ENCODE measurements around the gene KLHDC8A.
"Not testable (repeated sequence)": the region's sequence is repeated elsewhere in the genome, so short reads cannot be mapped to it uniquely, and the experiment has no call there.

Gene KLHDC8A

GRCh38 chr1:205298191-205298994 is 58.3 kb downstream of the KLHDC8A start:
- DNase-seq (ENCODE audit: low read depth): peak; percentile 95
- no peak overlapping the region for H3K4me3 ChIP-seq (ENCODE audit: control insufficient read depth, low read depth, low read length)
- no peak for TF ChIP-seq CTCF (conservative IDR thresholded peaks at IDR 0.05; ENCODE audit: control insufficient read depth, insufficient read depth, low read depth, low read length)

- not testable (repeated sequence) for DNase-seq (ENCODE audit: low read depth)
These were observed 59.1 kb downstream of the KLHDC8A start for GRCh38 chr1:205297546-205298177.

GRCh38 chr1:205296154-205296553 is 60.6 kb downstream of the KLHDC8A start:
- no peak for TF ChIP-seq CTCF (conservative IDR thresholded peaks at IDR 0.05; ENCODE audit: control insufficient read depth, insufficient read depth, low read depth, low read length)
- H3K4me3 ChIP-seq (ENCODE audit: control insufficient read depth, low read depth, low read length): no peak overlapping the region
- no peak for DNase-seq (ENCODE audit: low read depth)

More at GRCh38 chr1:205297546-205298177, 59.1 kb downstream of the KLHDC8A start:
- H3K4me3 ChIP-seq (ENCODE audit: control insufficient read depth, low read depth, low read length): not testable (repeated sequence)

- TF ChIP-seq CTCF (conservative IDR thresholded peaks at IDR 0.05; ENCODE audit: control insufficient read depth, insufficient read depth, low read depth, low read length): no peak
- DNase-seq (ENCODE audit: low read depth): no peak
- no peak overlapping the region for H3K4me3 ChIP-seq (ENCODE audit: control insufficient read depth, low read depth, low read length)
These were observed 61.8 kb downstream of the KLHDC8A start for GRCh38 chr1:205294934-205295333.

GRCh38 chr1:205294175-205294917 is 62.4 kb downstream of the KLHDC8A start:
- no peak for TF ChIP-seq CTCF (conservative IDR thresholded peaks at IDR 0.05; ENCODE audit: control insufficient read depth, insufficient read depth, low read depth, low read length)
- no peak overlapping the region for H3K4me3 ChIP-seq (ENCODE audit: control insufficient read depth, low read depth, low read length)
- peak; percentile 90 for DNase-seq (ENCODE audit: low read depth)

GRCh38 chr1:205293350-205294074 is 63.2 kb downstream of the KLHDC8A start:
- no peak for TF ChIP-seq CTCF (conservative IDR thresholded peaks at IDR 0.05; ENCODE audit: control insufficient read depth, insufficient read depth, low read depth, low read length)
- H3K4me3 ChIP-seq (ENCODE audit: control insufficient read depth, low read depth, low read length): no peak overlapping the region

More at GRCh38 chr1:205293350-205294074, 63.2 kb downstream of the KLHDC8A start:
- no peak for DNase-seq (ENCODE audit: low read depth)
